SIG-M5 treated with dmso at 0.1 percent for 504 hours (cell line): ENCODE measurements around the gene RPAP2.

Experiments
- DNase-seq: peaks from one replicate; lab custom pipeline; 2025; ENCODE audit not compliant: unreplicated experiment; lab: John Stamatoyannopoulos, UW

Gene RPAP2

DNA sequence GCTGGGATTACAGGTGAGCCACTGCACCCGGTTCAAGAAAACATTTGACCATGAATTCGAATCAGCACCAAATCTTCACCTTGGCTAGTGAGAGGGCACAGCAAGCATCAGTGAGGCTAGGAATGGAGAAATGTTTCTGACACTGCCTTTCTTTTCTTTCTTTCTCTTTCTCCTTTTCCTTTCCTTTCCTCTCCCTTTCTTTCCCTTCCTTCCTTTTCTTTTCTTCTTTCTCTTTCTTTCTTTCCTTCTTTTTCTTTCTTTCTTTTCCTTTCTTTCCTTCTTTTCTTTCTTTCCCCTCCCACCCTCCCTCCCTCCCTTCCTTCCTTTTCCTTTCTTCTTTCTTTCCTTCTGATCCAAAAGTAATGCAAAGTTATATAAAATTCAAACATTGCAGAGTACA, 147.0 kb downstream of the RPAP2 start:
- DNase-seq: no peak

GRCh38 chr1:92446546-92446945, 147.7 kb downstream of the RPAP2 start:
- no peak for DNase-seq

- DNase-seq: no peak
These were observed 148.3 kb downstream of the RPAP2 start for GRCh38 chr1:92447033-92447681.

- no peak for DNase-seq
These were observed 149.1 kb downstream of the RPAP2 start for GRCh38 chr1:92447976-92448375.
